ENCODE results near the gene LEFTY2.
"Not testable (repeated sequence)": the region's sequence is repeated elsewhere in the genome, so short reads cannot be mapped to it uniquely, and the experiment has no call there.

Gene LEFTY2

GRCh38 chr1:225941187-225941941 is at the start of gene LEFTY2:
Gene LEFTY2, minus strand, starts transcription at chr1:225941220. Its CDS starts 80 bp downstream, at chr1:225941140.
- no peak for DNase-seq

- no peak for DNase-seq
Measured at GRCh38 chr1:225987491-225988316, 46.7 kb upstream of the LEFTY2 start.

GRCh38 chr1:225981714-225982113 is 40.7 kb upstream of the LEFTY2 start:
- no peak for DNase-seq

- DNase-seq: no peak
Measured at GRCh38 chr1:225980005-225980836, 39.2 kb upstream of the LEFTY2 start.

- no peak for DNase-seq
Measured at GRCh38 chr1:225979421-225979820, 38.4 kb upstream of the LEFTY2 start.

GRCh38 chr1:225977937-225978748 is 37.1 kb upstream of the LEFTY2 start:
- DNase-seq: no peak

GRCh38 chr1:225975146-225975545 is 34.1 kb upstream of the LEFTY2 start:
- not testable (repeated sequence) for DNase-seq

GRCh38 chr1:225974454-225974853 is 33.4 kb upstream of the LEFTY2 start:
- no peak for DNase-seq

GRCh38 chr1:225973158-225973557 is 32.1 kb upstream of the LEFTY2 start:
- no peak for DNase-seq

GRCh38 chr1:225972344-225973152 is 31.5 kb upstream of the LEFTY2 start:
- no peak for DNase-seq

- DNase-seq: not testable (repeated sequence)
Measured at GRCh38 chr1:225970592-225971157, 29.7 kb upstream of the LEFTY2 start.

GRCh38 chr1:225969751-225970150 is 28.7 kb upstream of the LEFTY2 start:
- not testable (repeated sequence) for DNase-seq

GRCh38 chr1:225965231-225965630 is 24.2 kb upstream of the LEFTY2 start:
- DNase-seq: no peak

GRCh38 chr1:225963735-225964530 is 22.9 kb upstream of the LEFTY2 start:
- no peak for DNase-seq

GRCh38 chr1:225962440-225962975 is 21.5 kb upstream of the LEFTY2 start:
- peak; percentile 80 to 82 for DNase-seq

- no peak for DNase-seq
Measured at GRCh38 chr1:225961659-225962439, 20.8 kb upstream of the LEFTY2 start.

- DNase-seq: no peak
Measured at GRCh38 chr1:225958041-225958440, 17.0 kb upstream of the LEFTY2 start.

- DNase-seq: no peak
Measured at GRCh38 chr1:225954753-225955152, 13.7 kb upstream of the LEFTY2 start.

- no peak for DNase-seq
Measured at GRCh38 chr1:225953315-225953714, 12.3 kb upstream of the LEFTY2 start.
